Body of pancreas (tissue), 4 donors: ENCODE results near the gene SCAF8. TPM values are rescaled to one million over a fixed set of nuclear protein-coding genes. Genes with fewer than 3 reads are reported as not detected.
A peak's percentile ranks its signal among the peaks of the same experiment; 100 is the strongest.

Experiments used
- ATAC-seq: fragments of 150-250 bp; one replicate; pipeline ENCODE4 v1.9.1; 2016
- DNase-seq, 4 donors: peaks; one replicate each; pipeline ENCODE4 v3.0.0-alpha.2; 2019
- H3K27ac ChIP-seq, 4 donors: fragments of 200-600 bp; sonication (generic); 1 replicate in 3 of 4; 2 replicates in 1 of 4; pipeline versions ENCODE4 v1.5.1 to v1.6.1; 2016 to 2019; ENCODE audit warnings: mild to moderate bottlenecking in 1 of 4, mixed read lengths in 1 of 4, moderate library complexity in 1 of 4
- H3K27me3 ChIP-seq, 2 donors: fragments of 200-600 bp; sonication (generic); one replicate each; pipeline ENCODE4 v1.6.0; 2016; ENCODE audit warnings: mild to moderate bottlenecking in 1 of 2
- H3K36me3 ChIP-seq, 2 donors: fragments of 200-600 bp; sonication (generic); replicated peaks in 1 of 2; 2 replicates each; pipeline ENCODE4 v1.5.1; 2016; ENCODE audit warnings: low read depth in 2 of 2; ENCODE audit not compliant: insufficient read depth in 1 of 2
- H3K4me1 ChIP-seq: fragments of 200-600 bp; sonication (generic); one replicate; pipeline ENCODE4 v1.6.0; 2016
- H3K4me3 ChIP-seq, 2 donors: fragments of 200-600 bp; sonication (generic); 1 replicate in 1 of 2; 2 replicates in 1 of 2; pipeline ENCODE4 v1.5.1; 2016 to 2019
- H3K9me3 ChIP-seq, 3 donors: fragments of 200-600 bp; sonication (generic); 1 replicate in 2 of 3; 2 replicates in 1 of 3; pipeline ENCODE4 v1.5.1; 2016
- POLR2A ChIP-seq, 3 donors: fragments of 450-650 bp; IDR thresholded peaks; one replicate each; pipeline ENCODE4 v1.6.1; 2016; ENCODE audit warnings: antibody characterized with exemption in 3 of 3, mild to moderate bottlenecking in 2 of 3
- WGBS, 2 donors: methylation state at CpG; one replicate each; pipeline ENCODE4 v1.1.5; 2017; 5-methylcytosine and 5-hydroxymethylcytosine counted together
- intact Hi-C: fragments of 100-400 bp; cut with DNase I; formaldehyde crosslinking; loops from one replicate; pipeline ENCODE4 v1.15.1; 2023
- total RNA-seq, 2 donors: library from RNA; depleted of rRNA; stranded (reverse); fragments of >200 nt; gene quantifications; one replicate each; pipeline ENCODE4 v1.1.0, GENCODE V29; 2016
- TF ChIP-seq, protein P1 (sequence below), 7 experiments: fragments of 450-650 bp in 4 of 7; fragments of 200-600 bp in 3 of 7; sonication (generic) in 3 of 7; IDR thresholded peaks; one replicate each; pipeline ENCODE4 v1.5.1; 2016 to 2019; ENCODE audit warnings: antibody characterized with exemption in 7 of 7

Gene SCAF8
- total RNA-seq, 2 donors from 2014 or later = 23.6 to 24.1 TPM

DNA sequence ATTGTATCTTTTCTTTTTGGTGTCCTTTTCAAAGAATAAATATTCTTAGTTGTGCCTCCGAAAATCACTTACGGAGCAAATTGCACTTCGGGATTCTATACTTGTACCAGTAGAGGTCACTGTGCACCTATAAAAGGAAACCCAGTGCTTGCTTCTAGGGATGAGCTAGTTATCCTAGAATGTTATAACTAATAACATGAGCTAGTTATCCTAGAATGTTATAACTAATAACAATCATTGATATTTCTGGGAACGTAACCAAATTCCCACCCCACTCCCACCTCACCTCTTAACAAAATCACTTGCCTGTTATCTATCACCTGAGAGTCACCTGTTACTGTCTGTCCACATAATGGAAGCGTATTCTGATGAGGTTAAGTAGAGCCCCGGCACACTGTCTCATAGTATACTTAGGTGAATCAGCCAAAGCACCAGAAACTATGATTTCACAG, 135.0 kb downstream of the SCAF8 start:
- H3K27me3 ChIP-seq = no peaks in the 10 kb centered on the region
- intact Hi-C loops = no loop called here
- 27 to 34% methylated on average over 6 of the region's 6 CpGs for WGBS, 2 donors
- no peak overlapping the region for H3K4me3 ChIP-seq
- peaks cover 12% of the 10 kb centered on the region for H3K4me1 ChIP-seq
- ATAC-seq (peak; percentile 57), DNase-seq (peak in 1 of 4 donors; percentile 22)
- H3K9me3 ChIP-seq = no peaks in the 10 kb centered on the region
- no peaks in the 10 kb centered on the region for H3K36me3 ChIP-seq
- no peak for TF ChIP-seq POLR2A (IDR thresholded peaks at IDR 0.05)
- TF ChIP-seq, protein P1, sequence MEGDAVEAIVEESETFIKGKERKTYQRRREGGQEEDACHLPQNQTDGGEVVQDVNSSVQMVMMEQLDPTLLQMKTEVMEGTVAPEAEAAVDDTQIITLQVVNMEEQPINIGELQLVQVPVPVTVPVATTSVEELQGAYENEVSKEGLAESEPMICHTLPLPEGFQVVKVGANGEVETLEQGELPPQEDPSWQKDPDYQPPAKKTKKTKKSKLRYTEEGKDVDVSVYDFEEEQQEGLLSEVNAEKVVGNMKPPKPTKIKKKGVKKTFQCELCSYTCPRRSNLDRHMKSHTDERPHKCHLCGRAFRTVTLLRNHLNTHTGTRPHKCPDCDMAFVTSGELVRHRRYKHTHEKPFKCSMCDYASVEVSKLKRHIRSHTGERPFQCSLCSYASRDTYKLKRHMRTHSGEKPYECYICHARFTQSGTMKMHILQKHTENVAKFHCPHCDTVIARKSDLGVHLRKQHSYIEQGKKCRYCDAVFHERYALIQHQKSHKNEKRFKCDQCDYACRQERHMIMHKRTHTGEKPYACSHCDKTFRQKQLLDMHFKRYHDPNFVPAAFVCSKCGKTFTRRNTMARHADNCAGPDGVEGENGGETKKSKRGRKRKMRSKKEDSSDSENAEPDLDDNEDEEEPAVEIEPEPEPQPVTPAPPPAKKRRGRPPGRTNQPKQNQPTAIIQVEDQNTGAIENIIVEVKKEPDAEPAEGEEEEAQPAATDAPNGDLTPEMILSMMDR (IDR thresholded peaks at IDR 0.05) = peak; percentile 40 to 71 (median 64)
- H3K27ac ChIP-seq = no peak overlapping the region

DNA sequence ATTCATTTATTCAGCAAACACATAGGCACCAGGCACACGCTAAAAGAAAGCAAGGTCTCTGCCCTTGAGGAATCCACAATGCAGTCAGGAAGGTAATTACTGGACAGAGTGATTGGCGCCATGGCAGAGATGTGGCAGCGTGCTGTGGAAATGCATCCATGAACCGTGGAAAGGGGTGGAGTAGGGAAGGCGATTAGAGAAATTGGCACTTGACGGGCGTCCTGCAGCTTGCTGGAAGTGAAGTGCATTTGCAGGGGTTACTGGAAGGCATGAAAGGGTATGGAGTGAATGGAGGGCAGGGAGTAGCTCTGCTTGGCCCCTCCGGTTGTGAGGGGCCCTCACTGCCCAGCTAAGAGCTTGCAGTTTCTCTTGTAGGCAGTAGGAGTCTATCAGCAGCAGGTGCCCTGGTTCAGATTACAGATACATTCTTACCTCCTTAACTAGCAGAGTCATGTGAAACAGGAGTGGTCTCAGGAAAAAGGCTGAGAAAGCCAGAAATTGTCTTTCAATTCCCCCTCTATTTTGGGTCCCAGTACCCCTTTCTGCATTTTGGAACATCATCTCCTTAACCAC, 139.4 kb downstream of the SCAF8 start:
- no peaks in the 10 kb centered on the region for H3K27me3 ChIP-seq
- ATAC-seq = no peak
- WGBS, 2 donors = 90 to 94% methylated on average over 8 of the region's 8 CpGs
- H3K27ac ChIP-seq = no peak overlapping the region
- no peaks in the 10 kb centered on the region for H3K36me3 ChIP-seq
- no peak for TF ChIP-seq POLR2A (IDR thresholded peaks at IDR 0.05)
- TF ChIP-seq, protein P1 (IDR thresholded peaks at IDR 0.05) = no peak
- H3K4me3 ChIP-seq = no peak overlapping the region
- no peaks in the 10 kb centered on the region for H3K4me1 ChIP-seq
- no peaks in the 10 kb centered on the region for H3K9me3 ChIP-seq
- intact Hi-C loops = no loop called here
- DNase-seq = no peak

DNA sequence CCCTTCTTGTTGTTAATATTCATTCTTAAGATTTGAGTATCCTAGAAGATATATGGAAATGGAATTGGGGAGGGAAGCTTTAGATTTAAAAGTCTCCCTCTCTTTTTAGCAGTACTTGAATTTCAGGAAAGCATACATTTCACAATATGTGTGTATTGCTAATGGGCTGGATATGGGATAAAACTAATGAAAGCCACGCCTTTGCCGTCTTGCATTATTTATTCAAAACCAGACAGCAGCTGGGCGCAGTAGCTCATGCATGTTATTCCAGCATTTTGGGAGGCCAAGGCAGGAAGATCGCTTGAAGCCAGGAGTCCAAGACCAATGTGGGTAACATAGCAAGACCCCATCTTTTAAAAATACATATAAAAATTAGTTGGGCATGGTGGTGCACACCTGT, 140.3 kb downstream of the SCAF8 start:
- intact Hi-C loops = no loop called here
- ATAC-seq (no peak), DNase-seq (no peak)
- Histone ChIP-seq H3K4me3 (no peak overlapping the region), H3K4me1 (no peaks in the 10 kb centered on the region), H3K9me3 (no peaks in the 10 kb centered on the region), H3K27ac (no peak overlapping the region), H3K27me3 (no peaks in the 10 kb centered on the region), H3K36me3 (no peaks in the 10 kb centered on the region)
- WGBS, 2 donors = 97 to 99% methylated on average over 4 of the region's 4 CpGs
- no peak for TF ChIP-seq POLR2A (IDR thresholded peaks at IDR 0.05)
- TF ChIP-seq, protein P1 (IDR thresholded peaks at IDR 0.05) = no peak

DNA sequence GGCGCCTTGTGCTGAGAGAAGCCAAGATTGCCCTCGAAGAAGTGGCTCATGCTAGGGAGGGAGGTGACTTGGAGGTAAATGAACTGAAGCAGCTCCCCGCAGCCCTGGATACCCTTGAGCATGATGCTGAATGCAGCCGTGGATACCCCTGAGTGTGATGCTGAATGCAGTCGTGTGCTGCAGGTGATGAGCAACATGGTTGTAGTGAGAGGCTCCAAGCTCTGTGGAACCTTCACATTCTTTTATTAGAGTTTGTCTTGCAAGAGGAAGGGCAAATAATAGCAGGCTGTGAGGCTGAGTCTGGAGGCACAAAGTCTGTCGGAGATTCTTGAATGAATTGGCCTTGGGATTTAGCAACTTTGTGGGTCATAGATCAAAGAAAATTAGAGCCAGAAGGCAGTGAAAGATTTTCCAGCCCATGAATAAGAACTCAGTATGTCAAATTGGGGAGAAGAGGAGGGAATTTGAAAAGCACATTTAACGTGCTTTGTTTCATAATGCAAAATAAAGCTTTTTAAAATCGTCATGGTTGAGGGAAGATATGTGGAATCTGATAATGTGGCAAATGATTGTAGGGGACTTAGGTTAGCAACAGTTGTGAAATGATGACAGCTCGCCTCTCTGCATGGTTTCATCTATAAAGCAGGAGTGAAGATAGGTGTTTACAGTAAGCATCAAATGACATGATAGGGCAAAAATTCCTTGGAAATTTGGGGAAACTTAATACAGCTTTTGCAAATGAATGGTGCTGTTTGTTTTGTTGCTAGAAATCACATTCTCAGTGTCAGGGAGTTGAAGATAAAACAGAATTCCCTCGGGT, 141.8 kb downstream of the SCAF8 start:
- WGBS, 2 donors = 67 to 69% methylated on average over 10 of the region's 10 CpGs
- no peak for DNase-seq
- Histone ChIP-seq H3K4me1 (no peaks in the 10 kb centered on the region), H3K27me3 (no peaks in the 10 kb centered on the region), H3K9me3 (no peaks in the 10 kb centered on the region), H3K36me3 (no peaks in the 10 kb centered on the region), H3K4me3 (no peak overlapping the region), H3K27ac (no peak overlapping the region)
- TF ChIP-seq POLR2A (IDR thresholded peaks at IDR 0.05) = no peak
- TF ChIP-seq, protein P1 (IDR thresholded peaks at IDR 0.05) = no peak
- intact Hi-C loops = no loop called here
- ATAC-seq = no peak
